Thyroid gland (tissue), 4 donors: ENCODE results near the gene PRKCQ.

Source experiments
- POLR2A ChIP-seq, 2 donors: fragments of 450-650 bp; IDR thresholded peaks; one replicate each; pipeline ENCODE4 v1.6.1; 2017; ENCODE audit warnings: antibody characterized with exemption in 2 of 2, mild to moderate bottlenecking in 2 of 2, moderate library complexity in 1 of 2
- TF ChIP-seq, protein P1 (sequence below), 6 experiments: fragments of 200-600 bp in 3 of 6; fragments of 450-650 bp in 3 of 6; sonication (generic) in 3 of 6; IDR thresholded peaks; one replicate each; pipeline ENCODE4 v1.5.1; 2016 to 2019; ENCODE audit warnings: antibody characterized with exemption in 6 of 6, mild to moderate bottlenecking in 2 of 6, inconsistent platforms in 1 of 6, moderate library complexity in 1 of 6

DNA sequence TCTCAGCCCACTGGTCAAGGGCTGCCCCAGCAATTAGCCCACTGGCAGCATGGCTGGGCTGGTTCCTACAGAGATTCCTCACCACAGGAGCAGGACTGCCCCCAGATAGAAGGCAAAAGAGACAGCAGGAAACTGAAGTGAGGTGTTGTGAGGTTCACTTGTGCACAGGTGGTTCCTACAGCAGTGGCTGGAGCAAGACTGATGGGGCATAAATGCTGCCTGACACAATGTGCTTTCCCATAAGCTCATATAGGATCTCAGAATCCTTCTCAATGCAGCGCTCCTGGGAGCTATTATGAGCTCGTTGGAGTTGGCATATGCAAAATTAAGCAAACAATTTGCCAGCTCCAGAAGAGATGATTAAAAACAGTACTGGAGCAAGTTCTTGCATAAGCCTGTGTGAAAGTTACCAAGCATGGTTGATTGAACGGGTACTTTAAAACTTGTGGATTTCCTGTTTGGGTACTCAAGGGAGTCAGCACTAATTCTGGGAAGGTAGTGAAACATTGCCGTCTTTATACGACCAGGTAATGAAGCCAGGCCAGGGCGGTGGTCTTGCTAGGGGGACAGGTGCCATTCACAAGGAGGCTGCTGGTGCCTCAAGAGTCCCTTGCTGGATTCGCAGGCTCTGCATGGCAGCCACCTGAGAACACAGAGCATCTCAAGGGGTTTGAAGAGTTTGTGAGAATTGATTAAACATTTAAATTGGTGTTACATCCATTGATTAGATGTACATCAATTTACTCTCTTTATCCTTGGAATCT is 20.3 kb upstream of the PRKCQ start:
- TF ChIP-seq POLR2A (IDR thresholded peaks at IDR 0.05) = no peak
- TF ChIP-seq, protein P1, sequence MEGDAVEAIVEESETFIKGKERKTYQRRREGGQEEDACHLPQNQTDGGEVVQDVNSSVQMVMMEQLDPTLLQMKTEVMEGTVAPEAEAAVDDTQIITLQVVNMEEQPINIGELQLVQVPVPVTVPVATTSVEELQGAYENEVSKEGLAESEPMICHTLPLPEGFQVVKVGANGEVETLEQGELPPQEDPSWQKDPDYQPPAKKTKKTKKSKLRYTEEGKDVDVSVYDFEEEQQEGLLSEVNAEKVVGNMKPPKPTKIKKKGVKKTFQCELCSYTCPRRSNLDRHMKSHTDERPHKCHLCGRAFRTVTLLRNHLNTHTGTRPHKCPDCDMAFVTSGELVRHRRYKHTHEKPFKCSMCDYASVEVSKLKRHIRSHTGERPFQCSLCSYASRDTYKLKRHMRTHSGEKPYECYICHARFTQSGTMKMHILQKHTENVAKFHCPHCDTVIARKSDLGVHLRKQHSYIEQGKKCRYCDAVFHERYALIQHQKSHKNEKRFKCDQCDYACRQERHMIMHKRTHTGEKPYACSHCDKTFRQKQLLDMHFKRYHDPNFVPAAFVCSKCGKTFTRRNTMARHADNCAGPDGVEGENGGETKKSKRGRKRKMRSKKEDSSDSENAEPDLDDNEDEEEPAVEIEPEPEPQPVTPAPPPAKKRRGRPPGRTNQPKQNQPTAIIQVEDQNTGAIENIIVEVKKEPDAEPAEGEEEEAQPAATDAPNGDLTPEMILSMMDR (IDR thresholded peaks at IDR 0.05) = no peak
